ENCODE results near the gene FGF3. TPM values are rescaled to one million over a fixed set of nuclear protein-coding genes. Genes with fewer than 3 reads are reported as not detected.

FGF3 gene
- total RNA-seq, 4 donors from 2014 or later, result not detected

- Histone ChIP-seq H3K9me3 (no peaks in the 10 kb centered on the region), H3K36me3 (no peaks in the 10 kb centered on the region), H3K4me3 (no peak overlapping the region), H3K27ac (no peak overlapping the region), H3K27me3 (peaks cover 17 to 24% (median 21%) of the 10 kb centered on the region in 3 donors), H3K4me1 (no peaks in the 10 kb centered on the region)
- in situ Hi-C loops (cut with MboI; ENCODE audit: low sequenced_read_pairs in 4 of 4), result no loop called here
- intact Hi-C loops (cut with DNase I; ENCODE audit: low total_unique reads), result no loop called here
- TF ChIP-seq CTCF (IDR thresholded peaks at IDR 0.05 in 4 of 5, conservative IDR thresholded peaks at IDR 0.05 in 1 of 5), result no peak
- DNase-seq (no peak), ATAC-seq (no peak)
These were observed 47.4 kb upstream of the FGF3 start for GRCh38 chr11:69866648-69867047.

- Histone ChIP-seq H3K27ac (no peak overlapping the region), H3K36me3 (no peaks in the 10 kb centered on the region), H3K9me3 (no peaks in the 10 kb centered on the region), H3K4me3 (no peak overlapping the region), H3K27me3 (peaks cover 17 to 25% (median 21%) of the 10 kb centered on the region in 3 donors), H3K4me1 (no peaks in the 10 kb centered on the region)
- DNase-seq (no peak), ATAC-seq (no peak)
- intact Hi-C loops (cut with DNase I; ENCODE audit: low total_unique reads), result no loop called here
- in situ Hi-C loops (cut with MboI; ENCODE audit: low sequenced_read_pairs in 4 of 4), result no loop called here
- TF ChIP-seq POLR2A (IDR thresholded peaks at IDR 0.05) (no peak), CTCF (IDR thresholded peaks at IDR 0.05 in 4 of 5, conservative IDR thresholded peaks at IDR 0.05 in 1 of 5) (no peak)
These were observed 46.5 kb upstream of the FGF3 start for GRCh38 chr11:69865707-69866106.

- Histone ChIP-seq H3K9me3 (no peaks in the 10 kb centered on the region), H3K36me3 (no peaks in the 10 kb centered on the region), H3K27me3 (peaks cover 17 to 32% (median 21%) of the 10 kb centered on the region in 3 donors), H3K4me1 (no peaks in the 10 kb centered on the region), H3K27ac (no peak overlapping the region), H3K4me3 (no peak overlapping the region)
- intact Hi-C loops (cut with DNase I; ENCODE audit: low total_unique reads), result no loop called here
- TF ChIP-seq POLR2A (IDR thresholded peaks at IDR 0.05) (no peak), CTCF (IDR thresholded peaks at IDR 0.05 in 4 of 5, conservative IDR thresholded peaks at IDR 0.05 in 1 of 5) (no peak)
- in situ Hi-C loops (cut with MboI; ENCODE audit: low sequenced_read_pairs in 4 of 4), result no loop called here
- ATAC-seq (no peak), DNase-seq (no peak)
These were observed 45.8 kb upstream of the FGF3 start for GRCh38 chr11:69864686-69865661.

- ATAC-seq (no peak), DNase-seq (no peak)
- no peaks in the 10 kb centered on the region for H3K4me1 ChIP-seq
- H3K27ac ChIP-seq, result no peak overlapping the region
- no peak overlapping the region for H3K4me3 ChIP-seq
- intact Hi-C loops (cut with DNase I; ENCODE audit: low total_unique reads), result no loop called here
- no peaks in the 10 kb centered on the region for H3K9me3 ChIP-seq
- no peaks in the 10 kb centered on the region for H3K36me3 ChIP-seq
- H3K27me3 ChIP-seq, result peaks cover 11 to 34% (median 12%) of the 10 kb centered on the region in 3 donors
- TF ChIP-seq CTCF (IDR thresholded peaks at IDR 0.05 in 4 of 5, conservative IDR thresholded peaks at IDR 0.05 in 1 of 5) (no peak), POLR2A (IDR thresholded peaks at IDR 0.05) (no peak)
- in situ Hi-C loops (cut with MboI; ENCODE audit: low sequenced_read_pairs in 4 of 4), result no loop called here
These were observed 44.5 kb upstream of the FGF3 start for GRCh38 chr11:69863544-69864200.

Data from gastrocnemius medialis (tissue), 4 donors.